KMS-11 (cell line): ENCODE data around the gene CGAS.

Experiments used
- H2AFZ ChIP-seq: fragments of 200-600 bp; sonication (generic); 2 replicates; pipeline ENCODE4 v1.6.1; 2016; ENCODE audit warnings: antibody characterized with exemption, mixed run types, low read depth
- H3K27ac ChIP-seq: fragments of 200-600 bp; sonication (generic); 2 replicates; pipeline ENCODE4 v1.6.1; 2016; ENCODE audit warnings: mild to moderate bottlenecking, mixed run types
- H3K27me3 ChIP-seq: fragments of 200-600 bp; sonication (generic); 2 replicates; pipeline ENCODE4 v1.6.1; 2017; ENCODE audit warnings: mild to moderate bottlenecking, low read depth, mixed run types, moderate library complexity; ENCODE audit not compliant: insufficient read depth
- H3K36me3 ChIP-seq: fragments of 200-600 bp; sonication (generic); 2 replicates; pipeline ENCODE4 v1.6.1; 2017; ENCODE audit warnings: mild to moderate bottlenecking, mixed run types; ENCODE audit not compliant: insufficient read depth
- H3K4me1 ChIP-seq: fragments of 200-600 bp; sonication (generic); 2 replicates; pipeline ENCODE4 v1.6.1; 2016; ENCODE audit warnings: mild to moderate bottlenecking, low read depth, mixed run types; ENCODE audit not compliant: poor library complexity, severe bottlenecking
- H3K4me2 ChIP-seq: fragments of 200-600 bp; sonication (generic); 2 replicates; pipeline ENCODE4 v1.7.0; 2016; ENCODE audit warnings: mild to moderate bottlenecking, mixed run types
- H3K4me3 ChIP-seq: fragments of 200-600 bp; sonication (generic); IDR thresholded peaks from 2 replicates; pipeline ENCODE4 v1.6.1; 2017; ENCODE audit warnings: low read depth, low read length, mixed read lengths; ENCODE audit not compliant: insufficient read depth
- H3K79me2 ChIP-seq: fragments of 200-600 bp; sonication (generic); 2 replicates; pipeline ENCODE4 v1.6.1; 2016; ENCODE audit warnings: low read depth, mixed run types; ENCODE audit not compliant: insufficient read depth
- H3K9ac ChIP-seq: fragments of 200-600 bp; sonication (generic); 2 replicates; pipeline ENCODE4 v1.6.1; 2016; ENCODE audit warnings: mild to moderate bottlenecking, mixed run types
- H4K20me1 ChIP-seq: fragments of 200-600 bp; sonication (generic); 2 replicates; pipeline ENCODE4 v1.6.1; 2016; ENCODE audit warnings: mild to moderate bottlenecking, mixed run types; ENCODE audit not compliant: insufficient read depth
- TF ChIP-seq, protein P1 (sequence below): fragments of 200-600 bp; sonication (generic); conservative IDR thresholded peaks from 2 replicates; pipeline ENCODE4 v1.6.1; 2017; ENCODE audit warnings: low read depth, mild to moderate bottlenecking, antibody characterized with exemption, low read length, moderate library complexity, mixed read lengths

Gene CGAS

GRCh38 chr6:73455865-73456629 is 4.0 kb upstream of the CGAS start:
- no peaks in the 10 kb centered on the region for H3K36me3 ChIP-seq
- H3K27ac ChIP-seq, result peak overlapping the region; percentile 37; the same call in 1 of the 2 replicates
- H2AFZ ChIP-seq, result no peak overlapping the region
- no peak overlapping the region for H3K9ac ChIP-seq
- no peaks in the 10 kb centered on the region for H4K20me1 ChIP-seq
- peak overlapping the region; percentile 36; the same call in 1 of the 2 replicates for H3K4me2 ChIP-seq
- TF ChIP-seq, protein P1, sequence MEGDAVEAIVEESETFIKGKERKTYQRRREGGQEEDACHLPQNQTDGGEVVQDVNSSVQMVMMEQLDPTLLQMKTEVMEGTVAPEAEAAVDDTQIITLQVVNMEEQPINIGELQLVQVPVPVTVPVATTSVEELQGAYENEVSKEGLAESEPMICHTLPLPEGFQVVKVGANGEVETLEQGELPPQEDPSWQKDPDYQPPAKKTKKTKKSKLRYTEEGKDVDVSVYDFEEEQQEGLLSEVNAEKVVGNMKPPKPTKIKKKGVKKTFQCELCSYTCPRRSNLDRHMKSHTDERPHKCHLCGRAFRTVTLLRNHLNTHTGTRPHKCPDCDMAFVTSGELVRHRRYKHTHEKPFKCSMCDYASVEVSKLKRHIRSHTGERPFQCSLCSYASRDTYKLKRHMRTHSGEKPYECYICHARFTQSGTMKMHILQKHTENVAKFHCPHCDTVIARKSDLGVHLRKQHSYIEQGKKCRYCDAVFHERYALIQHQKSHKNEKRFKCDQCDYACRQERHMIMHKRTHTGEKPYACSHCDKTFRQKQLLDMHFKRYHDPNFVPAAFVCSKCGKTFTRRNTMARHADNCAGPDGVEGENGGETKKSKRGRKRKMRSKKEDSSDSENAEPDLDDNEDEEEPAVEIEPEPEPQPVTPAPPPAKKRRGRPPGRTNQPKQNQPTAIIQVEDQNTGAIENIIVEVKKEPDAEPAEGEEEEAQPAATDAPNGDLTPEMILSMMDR, result no peak
- no peaks in the 10 kb centered on the region for H3K27me3 ChIP-seq
- H3K4me1 ChIP-seq, result peaks cover 52% of the 10 kb centered on the region
- H3K4me3 ChIP-seq, result no peak overlapping the region
- H3K79me2 ChIP-seq, result peaks cover 10% of the 10 kb centered on the region

- Histone ChIP-seq H3K4me2 (peak overlapping the region; percentile 85), H3K27me3 (no peaks in the 10 kb centered on the region), H3K36me3 (no peaks in the 10 kb centered on the region), H3K79me2 (peaks cover 55% of the 10 kb centered on the region), H2AFZ (peak overlapping the region; percentile 67), H4K20me1 (peaks cover 19% of the 10 kb centered on the region), H3K4me3 (no peak overlapping the region), H3K27ac (peak overlapping the region; percentile 90), H3K9ac (peak overlapping the region; percentile 96), H3K4me1 (peaks cover 57% of the 10 kb centered on the region)
- TF ChIP-seq, protein P1, result no peak
Observed at GRCh38 chr6:73451223-73452106, 632 bp downstream of the CGAS start.

GRCh38 chr6:73443555-73443954 is 8.5 kb downstream of the CGAS start:
- Histone ChIP-seq H2AFZ (no peak overlapping the region), H3K36me3 (peaks cover 16% of the 10 kb centered on the region), H3K4me3 (no peak overlapping the region), H3K27me3 (no peaks in the 10 kb centered on the region), H3K9ac (no peak overlapping the region), H4K20me1 (peaks cover 13% of the 10 kb centered on the region; the same call in 1 of the 2 replicates), H3K4me1 (peaks cover 24% of the 10 kb centered on the region), H3K79me2 (peaks cover 84% of the 10 kb centered on the region), H3K27ac (no peak overlapping the region), H3K4me2 (no peak overlapping the region)
- TF ChIP-seq, protein P1, result no peak

GRCh38 chr6:73435236-73435635 is 16.9 kb downstream of the CGAS start:
- peaks cover 63% of the 10 kb centered on the region; the same call in 1 of the 2 replicates for H3K79me2 ChIP-seq
- no peak overlapping the region for H3K4me3 ChIP-seq
- H4K20me1 ChIP-seq, result 0 out of 2 replicates have a peak, but pooled peaks cover 8% of the 10 kb centered on the region
- TF ChIP-seq, protein P1, result no peak
- no peaks in the 10 kb centered on the region for H3K27me3 ChIP-seq
- no peaks in the 10 kb centered on the region for H3K4me1 ChIP-seq
- no peak overlapping the region for H3K9ac ChIP-seq
- no peak overlapping the region for H2AFZ ChIP-seq
- H3K27ac ChIP-seq, result no peak overlapping the region
- H3K4me2 ChIP-seq, result no peak overlapping the region
- H3K36me3 ChIP-seq, result peaks cover 15% of the 10 kb centered on the region; the same call in 1 of the 2 replicates
